Esophagus muscularis mucosa (tissue), 4 donors: ENCODE results near the gene KIF12. TPM values are rescaled to one million over a fixed set of nuclear protein-coding genes. Genes with fewer than 3 reads are reported as not detected.

Experiments
- DNase-seq: peaks from one replicate; pipeline ENCODE4 v3.0.0-alpha.2; 2017; ENCODE audit errors: extremely low spot score
- H3K27ac ChIP-seq, 4 donors: fragments of 200-600 bp; sonication (generic); replicated peaks in 1 of 4; 1 replicate in 3 of 4; 2 replicates in 1 of 4; pipeline ENCODE4 v1.5.1; 2016 to 2019; ENCODE audit warnings: mild to moderate bottlenecking in 1 of 4
- H3K27me3 ChIP-seq, 4 donors: fragments of 200-600 bp; sonication (generic); one replicate each; pipeline versions ENCODE4 v1.5.1 to v1.6.0; 2016 to 2019
- H3K36me3 ChIP-seq, 4 donors: fragments of 200-600 bp; sonication (generic); one replicate each; pipeline ENCODE4 v1.5.1; 2016 to 2019
- H3K4me1 ChIP-seq, 4 donors: fragments of 200-600 bp; sonication (generic); one replicate each; pipeline ENCODE4 v1.5.1; 2016 to 2019
- H3K4me3 ChIP-seq, 4 donors: fragments of 200-600 bp; sonication (generic); 1 replicate in 2 of 4; 2 replicates in 2 of 4; pipeline ENCODE4 v1.5.1; 2016 to 2019; ENCODE audit warnings: mild to moderate bottlenecking in 4 of 4, moderate library complexity in 1 of 4
- H3K9me3 ChIP-seq, 4 donors: fragments of 200-600 bp; sonication (generic); 1 replicate in 3 of 4; 2 replicates in 1 of 4; pipeline ENCODE4 v1.5.1; 2016 to 2019
- CTCF ChIP-seq, 3 experiments: fragments of 200-600 bp in 2 of 3; fragments of 450-650 bp in 1 of 3; sonication (generic) in 2 of 3; IDR thresholded peaks; one replicate each; pipeline ENCODE4 v1.5.1; 2017 to 2019; ENCODE audit warnings: antibody characterized with exemption in 3 of 3, mild to moderate bottlenecking in 2 of 3, moderate library complexity in 1 of 3
- EP300 ChIP-seq: sonication (generic); formaldehyde crosslinking; IDR thresholded peaks from one replicate; pipeline ENCODE4 v1.6.1; 2017; ENCODE audit warnings: antibody characterized with exemption
- POLR2A ChIP-seq: fragments of 450-650 bp; IDR thresholded peaks from one replicate; pipeline ENCODE4 v1.6.1; 2017; ENCODE audit warnings: antibody characterized with exemption, moderate library complexity, mild to moderate bottlenecking, low read depth
- POLR2AphosphoS5 ChIP-seq, 2 donors: sonication (generic); formaldehyde crosslinking; IDR thresholded peaks; one replicate each; pipeline ENCODE4 v1.6.1; 2017; ENCODE audit warnings: antibody characterized with exemption in 2 of 2
- WGBS: methylation state at CpG from one replicate; pipeline ENCODE4 v1.1.5; 2018; 5-methylcytosine and 5-hydroxymethylcytosine counted together
- intact Hi-C: fragments of 100-400 bp; cut with DNase I; formaldehyde crosslinking; loops from one replicate; pipeline ENCODE4 v1.15.1; 2023
- total RNA-seq, 4 donors: library from RNA; depleted of rRNA; stranded (reverse); fragments of >200 nt; gene quantifications; one replicate each; pipeline versions ENCODE4 v1.1.0 to v1.2.1, GENCODE V29; 2016

Gene KIF12
- total RNA-seq, 4 donors from 2014 or later: not detected

GRCh38 chr9:114119242-114120191 lies 20.4 kb upstream of the KIF12 start:
- no peak for DNase-seq
- 72% methylated on average over 6 of the region's 9 CpGs for WGBS
- intact Hi-C loops: no loop called here

GRCh38 chr9:114117996-114118830 lies 19.1 kb upstream of the KIF12 start:
- DNase-seq: no peak
- intact Hi-C loops: no loop called here
- 71% methylated on average over 21 of the region's 21 CpGs for WGBS

More at GRCh38 chr9:114119242-114120191, 20.4 kb upstream of the KIF12 start:
- no peak overlapping the region for H3K27ac ChIP-seq
- no peak overlapping the region for H3K4me3 ChIP-seq
- no peaks in the 10 kb centered on the region for H3K36me3 ChIP-seq
- H3K4me1 ChIP-seq: peaks cover 0 to 8% (median 3%) of the 10 kb centered on the region in 4 donors
- H3K9me3 ChIP-seq: no peaks in the 10 kb centered on the region
- TF ChIP-seq POLR2AphosphoS5 (IDR thresholded peaks at IDR 0.05) (no peak), CTCF (IDR thresholded peaks at IDR 0.05) (no peak), EP300 (no peak), POLR2A (no peak)
- H3K27me3 ChIP-seq: peaks cover 0 to 37% (median 0%) of the 10 kb centered on the region in 4 donors

GRCh38 chr9:114117614-114117995 lies 18.5 kb upstream of the KIF12 start:
- WGBS: 92% methylated on average over 7 of the region's 7 CpGs
- Histone ChIP-seq H3K4me3 (no peak overlapping the region), H3K27me3 (peaks cover 0 to 52% (median 0%) of the 10 kb centered on the region in 4 donors), H3K9me3 (no peaks in the 10 kb centered on the region), H3K36me3 (no peaks in the 10 kb centered on the region), H3K27ac (no peak overlapping the region), H3K4me1 (peaks cover 6 to 15% (median 13%) of the 10 kb centered on the region in 4 donors)
- no peak for TF ChIP-seq EP300
- TF ChIP-seq POLR2AphosphoS5 (IDR thresholded peaks at IDR 0.05): no peak
- no peak for TF ChIP-seq POLR2A
- no peak for TF ChIP-seq CTCF (IDR thresholded peaks at IDR 0.05)
- DNase-seq: no peak
- intact Hi-C loops: no loop called here

More at GRCh38 chr9:114117996-114118830, 19.1 kb upstream of the KIF12 start:
- H3K27me3 ChIP-seq: peaks cover 0 to 48% (median 0%) of the 10 kb centered on the region in 4 donors
- H3K27ac ChIP-seq: no peak overlapping the region
- peaks cover 4 to 10% (median 8%) of the 10 kb centered on the region in 4 donors for H3K4me1 ChIP-seq
- TF ChIP-seq CTCF (IDR thresholded peaks at IDR 0.05) (no peak), EP300 (no peak), POLR2AphosphoS5 (IDR thresholded peaks at IDR 0.05) (no peak), POLR2A (no peak)
- H3K36me3 ChIP-seq: no peaks in the 10 kb centered on the region
- H3K9me3 ChIP-seq: no peaks in the 10 kb centered on the region
- H3K4me3 ChIP-seq: no peak overlapping the region

- no peak overlapping the region for H3K4me3 ChIP-seq
- peaks cover 0 to 59% (median 0%) of the 10 kb centered on the region in 4 donors for H3K27me3 ChIP-seq
- H3K27ac ChIP-seq: no peak overlapping the region
- TF ChIP-seq POLR2AphosphoS5 (IDR thresholded peaks at IDR 0.05): no peak
- no peak for TF ChIP-seq POLR2A
- no peak for TF ChIP-seq EP300
- H3K4me1 ChIP-seq: peaks cover 6 to 17% (median 13%) of the 10 kb centered on the region in 4 donors
- no peak for DNase-seq
- no peaks in the 10 kb centered on the region for H3K36me3 ChIP-seq
- H3K9me3 ChIP-seq: no peaks in the 10 kb centered on the region
- WGBS: 77% methylated on average over 12 of the region's 12 CpGs
- intact Hi-C loops: no loop called here
These were observed 17.1 kb upstream of the KIF12 start for GRCh38 chr9:114116126-114116747.
